ENCODE measurements around the gene CAPRIN2.

DNA sequence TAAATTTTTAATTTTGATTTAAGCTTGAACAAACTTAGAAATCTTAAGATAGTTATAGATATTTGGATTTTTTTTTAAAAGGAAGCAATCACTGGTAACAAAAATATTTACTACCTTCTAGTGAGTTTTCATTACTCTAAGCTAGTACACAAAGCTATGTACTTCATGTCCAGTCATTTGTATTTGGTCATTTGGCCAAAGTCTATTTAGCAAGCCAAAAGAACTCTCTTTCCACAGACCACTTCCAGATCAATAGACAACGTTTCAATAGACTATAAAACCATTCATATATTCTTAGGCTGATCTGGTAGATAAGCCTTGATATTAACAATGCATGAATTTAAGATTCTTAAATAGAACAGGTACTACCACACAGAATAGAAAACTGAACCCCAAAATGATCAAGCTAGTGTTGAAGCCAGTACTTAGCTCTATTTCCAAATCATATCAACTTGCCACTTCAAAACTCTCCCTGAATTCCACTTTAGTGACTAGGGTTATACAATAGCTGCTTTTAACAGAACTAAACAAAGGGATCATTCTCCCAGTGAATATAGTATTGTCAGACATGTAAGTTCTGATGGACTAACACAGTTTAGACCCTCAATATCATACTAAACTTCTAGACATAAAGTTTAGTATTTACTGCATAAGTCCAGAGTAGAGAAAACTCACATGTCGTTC, 21.7 kb downstream of the CAPRIN2 start:
- TF ChIP-seq CHD4 (IDR thresholded peaks at IDR 0.05; ENCODE audit: borderline replicate concordance) (no peak), MYC (IDR thresholded peaks at IDR 0.05; ENCODE audit: borderline replicate concordance, low read length) (no peak), POLR2A (IDR thresholded peaks at IDR 0.05; ENCODE audit: low read length) (no peak), GATA3 (IDR thresholded peaks at IDR 0.05; ENCODE audit: borderline replicate concordance) (no peak), CTCF (IDR thresholded peaks at IDR 0.05) (no peak), RAD21 (conservative IDR thresholded peaks at IDR 0.05 in 1 of 2, IDR thresholded peaks at IDR 0.05 in 1 of 2) (no peak), REST (IDR thresholded peaks at IDR 0.05) (no peak), CEBPB (IDR thresholded peaks at IDR 0.05) (no peak)
- TF ChIP-seq, protein P1, sequence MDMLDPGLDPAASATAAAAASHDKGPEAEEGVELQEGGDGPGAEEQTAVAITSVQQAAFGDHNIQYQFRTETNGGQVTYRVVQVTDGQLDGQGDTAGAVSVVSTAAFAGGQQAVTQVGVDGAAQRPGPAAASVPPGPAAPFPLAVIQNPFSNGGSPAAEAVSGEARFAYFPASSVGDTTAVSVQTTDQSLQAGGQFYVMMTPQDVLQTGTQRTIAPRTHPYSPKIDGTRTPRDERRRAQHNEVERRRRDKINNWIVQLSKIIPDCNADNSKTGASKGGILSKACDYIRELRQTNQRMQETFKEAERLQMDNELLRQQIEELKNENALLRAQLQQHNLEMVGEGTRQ (IDR thresholded peaks at IDR 0.05) = no peak
- TF ChIP-seq, protein P2, sequence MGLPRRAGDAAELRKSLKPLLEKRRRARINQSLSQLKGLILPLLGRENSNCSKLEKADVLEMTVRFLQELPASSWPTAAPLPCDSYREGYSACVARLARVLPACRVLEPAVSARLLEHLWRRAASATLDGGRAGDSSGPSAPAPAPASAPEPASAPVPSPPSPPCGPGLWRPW (IDR thresholded peaks at IDR 0.05) = no peak

Data from A549 (cell line).